T-helper 17 cell (primary cell): ENCODE results near the gene LINGO4. TPM values are rescaled to one million over a fixed set of nuclear protein-coding genes. Genes with fewer than 3 reads are reported as not detected.

Experiments used
- ATAC-seq: fragments of 150-1000 bp; cut with Tn5 transposase; 2 replicates; pipeline ENCODE4 v1.10.0; 2021; ENCODE audit warnings: mild to moderate bottlenecking, moderate library complexity
- DNase-seq, 3 donors: peaks; one replicate each; pipeline versions ENCODE4 v3.0.0 to v3.0.0-alpha.2; 2020 to 2021
- H3K9me3 ChIP-seq: one replicate; pipeline ENCODE4 v1.7.0; 2013; ENCODE audit warnings: low read length, mild to moderate bottlenecking; ENCODE audit not compliant: control insufficient read depth, poor library complexity, severe bottlenecking
- H3K27ac Mint-ChIP-seq: one replicate; pipeline ENCODE4 v1.8.0; 2022; ENCODE audit warnings: mild to moderate bottlenecking, moderate library complexity, mixed read lengths
- H3K27me3 Mint-ChIP-seq: one replicate; pipeline ENCODE4 v1.8.0; 2022; ENCODE audit warnings: mixed read lengths
- H3K36me3 Mint-ChIP-seq: one replicate; pipeline ENCODE4 v1.8.0; 2022; ENCODE audit warnings: low read depth, mixed read lengths
- H3K4me1 Mint-ChIP-seq: one replicate; pipeline ENCODE4 v1.8.0; 2022; ENCODE audit warnings: mild to moderate bottlenecking, mixed read lengths
- H3K4me3 Mint-ChIP-seq: one replicate; pipeline ENCODE4 v1.8.0; 2022; ENCODE audit warnings: mild to moderate bottlenecking, moderate library complexity, mixed read lengths
- total RNA-seq, 4 donors: library from RNA in 2 of 4; stranded (reverse) in 2 of 4; gene quantifications; one replicate each; pipeline ENCODE4 v1.2.3 and lab custom pipeline; 2022 to 2026

The LINGO4 gene
- total RNA-seq, 2 donors from 2014 or later = 0.77 to 1.6 TPM

DNA sequence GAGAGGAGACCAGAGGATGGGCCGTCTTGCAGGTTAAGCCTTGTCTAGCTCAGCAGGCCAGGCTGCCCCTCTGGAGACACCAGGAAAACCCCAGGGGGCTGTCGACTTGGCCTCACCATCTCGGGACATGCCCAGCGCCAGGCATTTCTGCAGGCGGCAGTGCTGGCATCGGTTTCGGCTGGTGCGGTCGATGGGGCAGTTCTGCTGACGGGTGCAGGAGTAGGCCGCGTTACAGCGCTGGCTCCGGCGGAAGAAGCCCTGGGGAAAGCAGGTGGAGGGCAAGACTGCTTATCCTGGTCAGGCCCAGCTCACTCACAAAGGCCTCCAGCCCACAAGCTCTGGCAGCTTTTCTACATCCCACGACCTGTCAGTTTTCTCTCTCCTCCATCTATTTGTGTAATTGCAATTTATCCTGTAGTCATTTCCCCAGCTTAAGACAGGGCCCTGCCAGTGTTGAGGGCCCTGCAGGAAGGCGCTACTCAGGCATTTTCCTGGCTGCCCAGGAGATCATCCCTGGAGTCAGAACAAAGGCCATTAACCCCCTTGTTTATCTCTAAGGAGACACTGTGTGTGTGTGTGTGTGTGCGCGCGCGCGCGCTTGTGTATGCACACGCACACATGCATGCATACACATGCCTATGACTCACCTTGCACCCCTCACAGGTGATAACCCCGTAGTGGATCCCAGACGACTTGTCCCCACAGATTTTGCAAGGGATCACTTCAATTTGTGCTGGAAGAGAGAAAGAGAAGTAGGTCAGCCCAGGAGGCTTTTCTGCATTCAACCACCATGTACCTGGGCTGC is 11.5 kb upstream of the LINGO4 start:
- Mint-ChIP-seq H3K27ac (peak overlapping the region; percentile 98), H3K4me1 (peaks cover 86% of the 10 kb centered on the region), H3K27me3 (no peaks in the 10 kb centered on the region), H3K36me3 (peaks cover 7% of the 10 kb centered on the region), H3K4me3 (peak overlapping the region; percentile 97)
- no peak for DNase-seq
- H3K9me3 ChIP-seq = no peaks in the 10 kb centered on the region
- ATAC-seq = no peak

- H3K9me3 ChIP-seq = no peaks in the 10 kb centered on the region
- Mint-ChIP-seq H3K27ac (peak overlapping the region; percentile 98), H3K27me3 (no peaks in the 10 kb centered on the region), H3K4me1 (peaks cover 81% of the 10 kb centered on the region), H3K4me3 (peak overlapping the region; percentile 97), H3K36me3 (peaks cover 7% of the 10 kb centered on the region)
- ATAC-seq (peak; percentile 87), DNase-seq (peak; percentile 48 to 59 (median 55))
These were observed 10.6 kb upstream of the LINGO4 start for GRCh38 chr1:151815716-151816327.

DNA sequence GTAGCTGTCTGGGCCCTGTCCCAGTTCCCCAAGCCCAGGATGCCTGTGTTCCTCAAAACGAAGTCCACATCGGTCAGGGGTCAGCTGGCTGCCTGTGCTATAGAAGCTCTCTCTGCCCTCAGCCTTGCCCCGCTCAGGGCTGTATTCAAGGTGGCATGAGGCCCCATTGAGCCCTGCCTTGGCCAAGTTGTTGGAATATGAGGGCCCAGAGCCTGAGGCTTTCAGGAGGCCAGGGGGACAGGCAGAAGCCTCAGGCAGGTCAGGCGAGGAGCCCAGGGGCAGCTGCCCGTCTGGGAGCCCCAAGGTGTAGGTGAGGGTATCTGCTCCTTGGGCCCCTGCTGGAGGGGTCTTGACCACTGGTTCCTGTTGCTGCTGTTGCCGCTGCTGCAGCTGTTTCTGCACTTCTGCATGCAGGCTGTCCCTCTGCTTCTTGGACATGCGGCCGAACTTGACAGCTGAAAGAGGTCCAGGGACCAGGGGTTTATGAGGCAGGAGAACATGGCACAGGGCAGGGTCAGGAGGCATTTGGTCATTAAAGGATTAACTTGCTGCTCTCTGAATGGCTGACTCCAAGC is 9.8 kb upstream of the LINGO4 start:
- Mint-ChIP-seq H3K27me3 (no peaks in the 10 kb centered on the region), H3K4me1 (peaks cover 76% of the 10 kb centered on the region), H3K27ac (peak overlapping the region; percentile 98), H3K4me3 (peak overlapping the region; percentile 97), H3K36me3 (peaks cover 8% of the 10 kb centered on the region)
- DNase-seq (no peak), ATAC-seq (no peak)
- H3K9me3 ChIP-seq = no peaks in the 10 kb centered on the region

DNA sequence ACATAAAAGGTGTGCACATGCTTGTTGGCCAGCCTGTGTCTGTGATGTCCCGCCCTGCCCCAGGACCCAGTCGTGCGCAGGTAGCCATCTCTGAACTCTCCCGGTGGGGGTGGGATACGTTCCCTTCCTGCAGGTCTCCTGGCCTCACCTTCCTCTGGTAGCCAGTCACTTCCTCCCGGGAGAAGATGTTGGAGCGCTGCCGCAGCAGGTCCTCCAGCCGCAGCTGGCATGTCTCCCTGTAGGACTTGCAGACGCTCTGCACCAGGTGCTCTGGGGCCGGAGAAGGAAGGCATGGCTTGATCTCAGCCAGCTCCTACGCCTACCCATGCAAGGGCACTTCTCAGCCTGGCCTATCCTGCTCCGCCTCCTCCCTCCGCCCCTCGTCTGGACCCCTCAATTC is 9.2 kb upstream of the LINGO4 start:
- ATAC-seq = no peak
- Mint-ChIP-seq H3K4me3 (peak overlapping the region; percentile 97), H3K27ac (peak overlapping the region; percentile 98), H3K27me3 (no peaks in the 10 kb centered on the region), H3K36me3 (peaks cover 10% of the 10 kb centered on the region), H3K4me1 (peaks cover 73% of the 10 kb centered on the region)
- DNase-seq = peak in 1 of 3 donors; percentile 2
- H3K9me3 ChIP-seq = no peaks in the 10 kb centered on the region

DNA sequence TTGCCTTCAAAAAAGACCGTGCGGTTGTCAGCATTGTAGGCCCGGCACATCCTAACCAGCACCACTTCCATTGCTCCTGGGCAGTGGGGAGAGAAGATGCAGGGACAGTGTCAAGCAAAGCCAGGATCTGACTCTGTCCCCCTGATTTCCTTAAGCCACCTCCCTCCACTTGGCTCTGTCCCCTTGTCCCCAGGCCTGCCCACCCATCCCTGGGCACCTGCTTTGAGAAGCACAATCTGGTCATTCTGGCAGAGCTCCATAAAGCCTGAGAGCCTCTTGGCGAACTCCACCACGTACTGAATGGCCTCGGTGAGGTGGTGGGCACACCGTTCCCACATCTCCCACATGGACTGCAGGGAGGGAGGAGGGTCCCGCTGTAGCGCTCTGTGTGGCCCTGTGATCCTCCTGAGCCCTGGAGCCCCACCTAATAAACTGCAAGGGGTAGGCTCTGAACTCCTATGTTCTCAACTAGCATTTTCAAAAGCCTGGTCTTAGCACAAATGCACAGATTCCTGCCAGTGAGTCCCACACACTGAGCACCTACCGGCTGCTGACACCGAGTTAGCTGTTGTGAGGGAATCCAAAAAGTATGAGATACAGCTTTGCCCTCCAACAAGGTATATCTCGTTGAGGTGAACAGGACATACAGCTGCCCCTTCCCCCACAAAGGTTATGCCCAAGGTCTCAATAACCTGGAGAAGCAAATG is 8.2 kb upstream of the LINGO4 start:
- H3K9me3 ChIP-seq = no peaks in the 10 kb centered on the region
- ATAC-seq (no peak), DNase-seq (no peak)
- H3K27me3 Mint-ChIP-seq = no peaks in the 10 kb centered on the region
- H3K4me3 Mint-ChIP-seq = peak overlapping the region; percentile 43
- peak overlapping the region; percentile 79 for H3K27ac Mint-ChIP-seq
- H3K4me1 Mint-ChIP-seq = peaks cover 68% of the 10 kb centered on the region
- peaks cover 13% of the 10 kb centered on the region for H3K36me3 Mint-ChIP-seq

DNA sequence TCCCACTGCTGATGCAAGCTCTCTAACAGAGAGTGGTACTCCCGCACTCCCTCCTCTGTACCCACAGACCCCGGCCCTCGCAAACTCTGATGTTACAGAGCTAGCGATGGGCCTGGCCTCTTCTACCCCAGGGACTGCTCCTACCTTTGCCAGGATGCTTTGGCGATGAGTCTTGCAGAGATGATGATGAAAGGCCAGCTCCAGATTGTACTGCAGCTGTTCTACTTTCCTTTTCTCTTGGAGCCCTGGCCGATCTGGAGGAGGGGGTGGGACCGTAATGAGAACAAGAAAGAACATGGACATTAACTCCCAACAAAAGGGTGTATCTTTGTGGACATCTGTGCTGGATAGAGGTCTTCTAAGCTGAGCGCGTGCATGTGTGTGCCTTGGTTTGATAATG is 6.0 kb upstream of the LINGO4 start:
- DNase-seq = no peak
- Mint-ChIP-seq H3K36me3 (peaks cover 12% of the 10 kb centered on the region), H3K27ac (peak overlapping the region; percentile 79), H3K4me1 (peaks cover 55% of the 10 kb centered on the region), H3K4me3 (no peak overlapping the region), H3K27me3 (no peaks in the 10 kb centered on the region)
- H3K9me3 ChIP-seq = no peaks in the 10 kb centered on the region
- ATAC-seq = no peak

DNA sequence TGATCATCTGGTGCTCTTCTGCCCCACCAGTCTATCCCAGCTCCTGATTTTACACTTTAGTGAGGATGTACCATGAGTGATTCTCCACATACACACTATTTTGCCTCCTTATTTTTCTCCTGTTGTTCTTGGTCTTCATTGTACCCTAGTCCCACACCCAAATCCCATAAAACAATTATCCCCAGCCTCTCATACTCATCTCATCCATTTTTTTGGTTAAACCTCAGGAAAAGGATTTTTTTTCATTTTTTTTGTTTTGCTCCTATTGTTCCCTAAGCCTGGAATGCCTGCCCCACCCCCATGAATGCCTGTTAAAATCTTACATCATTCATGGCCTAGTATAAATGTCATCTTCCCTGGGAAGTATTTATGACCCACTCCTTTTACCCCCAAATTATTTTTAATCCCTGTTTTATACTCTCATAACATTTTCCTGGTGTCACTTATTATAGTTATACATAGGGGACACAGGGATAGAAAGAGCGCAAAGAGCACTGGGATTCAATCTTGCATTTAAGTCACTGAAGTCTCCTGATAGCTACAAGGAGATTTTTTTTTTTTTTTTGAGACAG is 4.9 kb upstream of the LINGO4 start:
- Mint-ChIP-seq H3K4me3 (no peak overlapping the region), H3K36me3 (peaks cover 9% of the 10 kb centered on the region), H3K4me1 (peaks cover 46% of the 10 kb centered on the region), H3K27ac (peak overlapping the region; percentile 93), H3K27me3 (no peaks in the 10 kb centered on the region)
- no peaks in the 10 kb centered on the region for H3K9me3 ChIP-seq
- ATAC-seq (no peak), DNase-seq (no peak)

DNA sequence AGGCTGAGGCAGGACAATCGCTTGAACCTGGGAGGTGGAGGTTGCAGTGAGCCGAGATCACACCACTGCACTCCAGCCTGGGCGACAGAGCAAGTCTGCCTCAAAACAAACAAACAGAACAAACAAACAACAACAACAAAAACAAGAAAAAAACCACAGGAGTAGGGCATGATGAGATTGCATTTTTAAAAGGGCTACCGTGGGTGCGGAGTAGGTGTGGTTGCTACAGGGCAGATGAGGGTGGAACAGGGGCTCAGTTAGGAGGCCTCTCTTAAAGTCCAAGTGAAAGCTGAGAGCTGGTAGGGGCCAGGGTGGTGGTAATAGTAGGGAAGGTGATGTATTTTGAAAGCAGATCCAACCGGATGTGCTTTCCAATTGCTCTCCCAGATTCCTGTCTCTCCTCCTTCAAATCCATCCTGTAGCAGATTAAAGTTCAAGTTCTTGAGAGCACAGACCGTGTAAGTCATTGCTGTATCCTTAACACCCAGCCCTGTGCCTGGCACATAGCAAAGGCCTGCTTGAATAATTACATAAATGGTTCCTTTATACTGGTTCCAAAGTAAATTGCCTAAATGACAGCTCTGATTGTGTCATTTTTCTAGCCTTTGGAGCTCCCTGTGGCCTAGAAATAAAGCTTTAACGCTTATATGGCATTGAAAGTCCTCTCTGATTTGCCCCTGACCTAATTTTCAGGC is 4.2 kb upstream of the LINGO4 start:
- no peaks in the 10 kb centered on the region for H3K9me3 ChIP-seq
- DNase-seq = no peak
- ATAC-seq = no peak
- Mint-ChIP-seq H3K36me3 (peaks cover 9% of the 10 kb centered on the region), H3K4me3 (no peak overlapping the region), H3K4me1 (peaks cover 45% of the 10 kb centered on the region), H3K27ac (peak overlapping the region; percentile 93), H3K27me3 (no peaks in the 10 kb centered on the region)

- peaks cover 45% of the 10 kb centered on the region for H3K4me1 Mint-ChIP-seq
- no peak overlapping the region for H3K4me3 Mint-ChIP-seq
- H3K27me3 Mint-ChIP-seq = no peaks in the 10 kb centered on the region
- DNase-seq = no peak
- no peak for ATAC-seq
- no peaks in the 10 kb centered on the region for H3K9me3 ChIP-seq
- peak overlapping the region; percentile 93 for H3K27ac Mint-ChIP-seq
- peaks cover 7% of the 10 kb centered on the region for H3K36me3 Mint-ChIP-seq
These were observed 2.5 kb upstream of the LINGO4 start for GRCh38 chr1:151807766-151808165.

DNA sequence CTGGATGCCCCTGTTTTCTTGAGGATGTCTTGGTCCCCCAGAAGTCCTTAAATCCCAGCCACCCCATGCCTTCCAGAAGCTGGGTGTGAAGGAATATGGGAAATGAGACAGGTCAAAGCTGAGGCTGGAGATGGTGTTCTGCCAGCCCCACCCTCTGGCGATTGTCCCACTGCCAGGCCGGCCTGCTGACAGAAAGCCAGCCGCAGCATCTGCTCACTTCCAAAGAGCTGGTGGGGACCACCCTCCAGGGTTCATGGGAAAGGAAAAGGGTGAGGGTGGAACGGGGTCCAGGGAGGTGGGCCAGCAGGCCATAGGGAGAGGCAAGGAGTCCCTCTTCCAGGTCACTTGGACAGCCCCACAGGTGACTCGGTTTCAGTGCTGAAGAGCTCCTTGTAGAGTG is 1.9 kb upstream of the LINGO4 start:
- H3K27ac Mint-ChIP-seq = no peak overlapping the region
- peaks cover 7% of the 10 kb centered on the region for H3K36me3 Mint-ChIP-seq
- no peaks in the 10 kb centered on the region for H3K27me3 Mint-ChIP-seq
- H3K4me3 Mint-ChIP-seq = no peak overlapping the region
- no peak for ATAC-seq
- H3K9me3 ChIP-seq = no peaks in the 10 kb centered on the region
- no peak for DNase-seq
- peaks cover 40% of the 10 kb centered on the region for H3K4me1 Mint-ChIP-seq

DNA sequence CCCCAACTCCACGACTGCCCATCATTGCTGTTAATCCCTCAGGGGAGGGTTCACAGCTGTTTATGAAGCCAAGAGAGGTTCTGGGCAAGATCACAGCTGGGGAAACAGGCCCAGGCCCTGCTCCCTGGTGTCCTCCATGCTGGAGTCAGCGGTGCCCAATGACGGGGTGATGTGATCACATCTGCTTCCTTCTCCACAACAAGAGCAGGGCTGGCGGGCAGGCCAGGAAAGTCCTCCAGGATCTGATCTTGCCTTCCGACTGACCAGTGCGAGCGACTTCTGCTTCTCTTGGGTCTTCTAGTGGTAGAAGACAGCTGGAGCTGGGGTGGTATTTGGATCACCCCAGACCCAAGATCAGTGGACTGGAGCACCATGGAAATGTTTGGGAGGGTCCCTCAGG is 951 bp upstream of the LINGO4 start:
- peak overlapping the region; percentile 14 for H3K27ac Mint-ChIP-seq

GRCh38 chr1:151803915-151804314 is 1.3 kb downstream of the LINGO4 start:
- no peak for ATAC-seq
- Mint-ChIP-seq H3K36me3 (peaks cover 5% of the 10 kb centered on the region), H3K27ac (peak overlapping the region; percentile 72), H3K27me3 (no peaks in the 10 kb centered on the region), H3K4me1 (peaks cover 47% of the 10 kb centered on the region), H3K4me3 (no peak overlapping the region)
- DNase-seq = no peak
- H3K9me3 ChIP-seq = no peaks in the 10 kb centered on the region

More for the DNA sequence above, 951 bp upstream of the LINGO4 start:
- Mint-ChIP-seq H3K27me3 (no peaks in the 10 kb centered on the region), H3K36me3 (peaks cover 7% of the 10 kb centered on the region), H3K4me3 (no peak overlapping the region), H3K4me1 (peaks cover 36% of the 10 kb centered on the region)
- H3K9me3 ChIP-seq = no peaks in the 10 kb centered on the region
- DNase-seq (no peak), ATAC-seq (no peak)
